Right lobe of liver (tissue), 6 donors: ENCODE results near the gene MOGAT1. TPM values are rescaled to one million over a fixed set of nuclear protein-coding genes. Genes with fewer than 3 reads are reported as not detected.

Source experiments
- ATAC-seq, 4 donors: fragments of 200-7000 bp; cut with Tn5 transposase; one replicate each; pipeline ENCODE4 v1.9.1; 2020; ENCODE audit warnings: mild to moderate bottlenecking in 4 of 4, moderate library complexity in 4 of 4
- DNase-seq, 3 donors: peaks; one replicate each; pipeline ENCODE4 v3.0.0-alpha.2; 2020
- H3K27ac ChIP-seq, 3 donors: fragments of 200-600 bp; one replicate each; pipeline ENCODE4 v1.8.0; 2022
- H3K27me3 ChIP-seq, 2 donors: fragments of 200-600 bp; one replicate each; pipeline ENCODE4 v1.8.0; 2022
- H3K36me3 ChIP-seq, 4 donors: fragments of 200-600 bp; sonication (generic) in 1 of 4; one replicate each; pipeline versions ENCODE4 v1.5.1 to v1.8.0; 2017 to 2022; ENCODE audit warnings: control low read depth in 1 of 4
- H3K4me1 ChIP-seq, 4 donors: fragments of 200-600 bp; sonication (generic) in 1 of 4; one replicate each; pipeline versions ENCODE4 v1.5.1 to v1.8.0; 2017 to 2022; ENCODE audit warnings: control low read depth in 1 of 4
- H3K4me3 ChIP-seq, 3 donors: fragments of 200-600 bp; one replicate each; pipeline ENCODE4 v1.8.0; 2022
- H3K9me3 ChIP-seq, 4 donors: fragments of 200-600 bp; sonication (generic) in 1 of 4; one replicate each; pipeline versions ENCODE4 v1.5.1 to v1.8.0; 2017 to 2022; ENCODE audit warnings: control low read depth in 1 of 4
- POLR2A ChIP-seq: fragments of 450-650 bp; IDR thresholded peaks from one replicate; pipeline ENCODE4 v1.6.1; 2017; ENCODE audit warnings: antibody characterized with exemption, mild to moderate bottlenecking
- WGBS: methylation state at CpG from one replicate; pipeline ENCODE4 v1.1.6; 2018; ENCODE audit warnings: low coverage, low lambda C conversion rate; ENCODE audit not compliant: insufficient coverage; ENCODE audit errors: missing lambda C conversion rate; 5-methylcytosine and 5-hydroxymethylcytosine counted together
- intact Hi-C, 2 donors: fragments of 100-400 bp; cut with DNase I; formaldehyde crosslinking; loops; one replicate each; pipeline versions ENCODE4 v1.11.2 to v1.14.1; 2022
- total RNA-seq, 6 experiments: library from RNA; depleted of rRNA in 2 of 6; stranded (reverse); fragments of >200 nt in 2 of 6; fragmentation: NEBNext Ultra II Directional in 3 of 6; extraction: Animal tissue kit (Norgen Biotek cat#: 25700) in 3 of 6; gene quantifications; one replicate each; pipeline versions ENCODE4 v1.1.0 to v1.2.4, GENCODE V29; 2016 to 2023
- TF ChIP-seq, protein P1 (sequence below), 4 donors: fragments of 200-600 bp in 3 of 4; fragments of 450-650 bp in 1 of 4; IDR thresholded peaks; one replicate each; pipeline versions ENCODE4 v1.5.1 to v1.8.0; 2016 to 2022; ENCODE audit warnings: antibody characterized with exemption in 4 of 4, mild to moderate bottlenecking in 2 of 4
- donor health status: DM: no; HTN: yes; CAD: no.
- donor health status: DM: no; HTN: no; CAD: no.
- donor health status: DM: no; HTN: no; CAD: no.
- donor health status: DM: no; HTN: yes; CAD: no.
- donor health status: DM: no; HTN: yes; CAD: no.

Gene MOGAT1
- total RNA-seq, 6 experiments from 2014 or later: 0.50 to 8.1 (median 3.4) TPM

DNA sequence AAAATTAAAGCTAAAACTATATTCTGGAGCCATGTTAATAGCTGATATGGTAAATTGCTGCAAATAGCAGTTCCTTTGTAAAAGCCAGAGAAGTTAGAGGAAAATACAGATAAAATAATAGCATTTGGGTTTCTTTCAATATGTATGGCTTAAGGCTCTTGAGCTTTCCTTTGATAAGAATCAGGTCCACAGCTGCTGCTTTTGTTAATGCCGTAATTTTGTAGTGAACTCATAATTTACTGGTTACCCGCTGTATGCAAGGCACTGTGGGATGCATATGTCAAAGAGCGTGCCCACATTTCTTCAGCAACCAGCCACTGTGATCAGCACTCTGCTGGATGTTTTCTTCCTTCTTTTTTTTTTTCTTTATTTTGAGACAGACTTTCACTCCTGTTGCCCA is 79.1 kb downstream of the MOGAT1 start:
- Histone ChIP-seq H3K27ac (no peak overlapping the region), H3K9me3 (no peaks in the 10 kb centered on the region), H3K4me1 (peaks cover 0 to 14% (median 7%) of the 10 kb centered on the region in 4 donors), H3K36me3 (no peaks in the 10 kb centered on the region), H3K4me3 (no peak overlapping the region), H3K27me3 (no peaks in the 10 kb centered on the region)
- 100% methylated on average over 3 of the region's 3 CpGs for WGBS
- intact Hi-C loops: no loop called here
- TF ChIP-seq, protein P1, sequence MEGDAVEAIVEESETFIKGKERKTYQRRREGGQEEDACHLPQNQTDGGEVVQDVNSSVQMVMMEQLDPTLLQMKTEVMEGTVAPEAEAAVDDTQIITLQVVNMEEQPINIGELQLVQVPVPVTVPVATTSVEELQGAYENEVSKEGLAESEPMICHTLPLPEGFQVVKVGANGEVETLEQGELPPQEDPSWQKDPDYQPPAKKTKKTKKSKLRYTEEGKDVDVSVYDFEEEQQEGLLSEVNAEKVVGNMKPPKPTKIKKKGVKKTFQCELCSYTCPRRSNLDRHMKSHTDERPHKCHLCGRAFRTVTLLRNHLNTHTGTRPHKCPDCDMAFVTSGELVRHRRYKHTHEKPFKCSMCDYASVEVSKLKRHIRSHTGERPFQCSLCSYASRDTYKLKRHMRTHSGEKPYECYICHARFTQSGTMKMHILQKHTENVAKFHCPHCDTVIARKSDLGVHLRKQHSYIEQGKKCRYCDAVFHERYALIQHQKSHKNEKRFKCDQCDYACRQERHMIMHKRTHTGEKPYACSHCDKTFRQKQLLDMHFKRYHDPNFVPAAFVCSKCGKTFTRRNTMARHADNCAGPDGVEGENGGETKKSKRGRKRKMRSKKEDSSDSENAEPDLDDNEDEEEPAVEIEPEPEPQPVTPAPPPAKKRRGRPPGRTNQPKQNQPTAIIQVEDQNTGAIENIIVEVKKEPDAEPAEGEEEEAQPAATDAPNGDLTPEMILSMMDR (IDR thresholded peaks at IDR 0.05): no peak
- no peak for TF ChIP-seq POLR2A
- ATAC-seq: no peak
- no peak for DNase-seq

DNA sequence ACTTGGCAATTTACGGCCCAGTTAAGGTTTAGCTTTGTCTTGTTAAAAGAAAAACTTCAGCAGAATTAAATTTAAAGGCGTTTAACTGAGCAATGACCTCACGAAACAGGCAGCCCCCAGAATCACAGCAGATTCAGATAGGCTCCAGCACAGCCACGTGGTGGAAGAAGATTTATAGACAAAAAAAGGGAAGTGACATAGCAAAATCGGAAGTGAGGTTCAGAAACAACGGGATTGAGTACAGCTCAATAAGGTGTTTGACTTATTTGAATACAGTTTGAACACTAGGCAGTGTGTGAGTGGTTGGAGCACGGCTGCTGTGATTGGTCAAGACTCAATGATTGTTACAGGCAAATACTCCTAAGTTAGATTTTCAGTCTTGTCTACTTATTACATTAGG is 79.8 kb downstream of the MOGAT1 start:
- Histone ChIP-seq H3K27me3 (no peaks in the 10 kb centered on the region), H3K36me3 (no peaks in the 10 kb centered on the region), H3K27ac (no peak overlapping the region), H3K9me3 (no peaks in the 10 kb centered on the region), H3K4me1 (peaks cover 0 to 14% (median 7%) of the 10 kb centered on the region in 4 donors), H3K4me3 (no peak overlapping the region)
- 69% methylated on average over 7 of the region's 7 CpGs for WGBS
- no peak for DNase-seq
- ATAC-seq: no peak
- intact Hi-C loops: no loop called here
- TF ChIP-seq POLR2A: no peak
- TF ChIP-seq, protein P1 (IDR thresholded peaks at IDR 0.05): no peak

DNA sequence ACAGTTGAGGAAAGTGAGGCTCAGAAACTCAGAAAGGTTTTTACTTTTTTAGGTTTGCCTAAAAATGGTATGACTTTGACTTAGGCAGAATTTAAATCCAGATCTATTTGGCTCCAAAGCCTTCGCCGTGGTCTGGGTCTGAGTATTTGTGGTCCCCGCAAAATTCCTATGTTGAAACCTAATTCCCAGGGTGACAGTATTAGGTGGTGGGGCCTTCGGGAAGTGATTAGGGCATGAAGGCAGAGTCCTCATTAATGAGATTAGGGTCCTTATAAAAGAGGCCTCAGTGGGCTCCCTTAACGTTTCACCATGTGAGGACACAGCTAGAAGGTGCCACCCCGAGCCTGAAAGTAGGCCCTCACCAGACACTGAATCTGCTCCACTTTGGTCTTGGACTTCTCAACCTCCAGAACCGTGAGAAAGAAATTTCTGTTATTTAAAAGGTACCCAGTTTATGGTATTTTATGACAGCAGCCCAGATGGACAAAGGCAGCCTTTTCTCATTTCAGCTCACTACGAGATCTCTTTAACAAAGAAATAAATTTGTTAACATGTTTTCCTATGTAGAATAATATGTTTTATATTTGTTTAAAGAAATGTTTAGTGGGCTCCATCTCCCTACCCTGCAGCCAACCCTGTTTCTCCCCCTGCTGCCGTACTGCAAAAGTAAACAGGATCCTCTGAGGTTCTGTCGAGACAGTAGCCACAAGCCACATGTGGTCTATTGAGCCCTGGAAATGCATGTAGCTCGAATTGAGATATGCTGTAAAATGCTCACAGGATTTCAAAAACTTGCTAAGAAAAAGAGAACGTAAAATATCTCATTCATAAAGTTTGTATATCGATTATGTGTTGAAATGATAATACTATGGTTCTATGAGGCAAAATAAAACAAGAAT is 80.6 kb downstream of the MOGAT1 start:
- no peak for DNase-seq
- H3K27me3 ChIP-seq: no peaks in the 10 kb centered on the region
- H3K4me3 ChIP-seq: no peak overlapping the region
- 87% methylated on average over 10 of the region's 13 CpGs for WGBS
- intact Hi-C loops: no loop called here
- no peak for TF ChIP-seq POLR2A
- TF ChIP-seq, protein P1 (IDR thresholded peaks at IDR 0.05): no peak
- H3K9me3 ChIP-seq: no peaks in the 10 kb centered on the region
- no peaks in the 10 kb centered on the region for H3K36me3 ChIP-seq
- H3K4me1 ChIP-seq: peaks cover 0 to 14% (median 7%) of the 10 kb centered on the region in 4 donors
- no peak for ATAC-seq
- H3K27ac ChIP-seq: no peak overlapping the region

DNA sequence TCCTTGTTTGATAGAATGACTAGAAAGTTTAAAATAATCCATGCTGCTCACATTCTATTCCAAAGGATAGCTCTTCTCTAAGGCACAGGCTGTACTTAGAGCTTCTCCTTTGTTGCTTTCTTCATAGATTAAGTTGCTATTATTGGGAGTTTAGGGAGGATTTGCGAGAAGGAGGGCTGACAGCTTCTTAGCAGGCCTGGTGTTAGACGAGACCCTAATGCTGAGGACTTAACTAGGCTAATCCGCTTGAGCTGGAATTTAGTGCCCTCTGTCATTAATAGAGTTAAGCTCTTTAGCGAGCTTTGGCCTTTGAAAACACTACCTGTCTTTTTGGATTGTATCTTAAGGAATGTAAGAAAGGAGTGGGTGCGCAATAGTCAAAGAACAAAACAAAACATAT is 81.3 kb downstream of the MOGAT1 start:
- 96% methylated on average over 5 of the region's 5 CpGs for WGBS
- intact Hi-C loops: no loop called here
- Histone ChIP-seq H3K36me3 (no peaks in the 10 kb centered on the region), H3K27me3 (no peaks in the 10 kb centered on the region), H3K9me3 (no peaks in the 10 kb centered on the region), H3K4me1 (peaks cover 0 to 14% (median 7%) of the 10 kb centered on the region in 4 donors), H3K4me3 (no peak overlapping the region), H3K27ac (no peak overlapping the region)
- TF ChIP-seq POLR2A: no peak
- TF ChIP-seq, protein P1 (IDR thresholded peaks at IDR 0.05): no peak
- ATAC-seq (no peak), DNase-seq (no peak)
